Activated naive CD8-positive, alpha-beta T cell treated with anti-CD3 and anti-CD28 coated beads, Interleukin-2, amount 10 ng/mL, durations not matched to agents 7 days and 5 days (primary cell): ENCODE data around the gene MSRB3. TPM values are rescaled to one million over a fixed set of nuclear protein-coding genes. Genes with fewer than 3 reads are reported as not detected.

Experiments
- ATAC-seq: fragments of 150-1000 bp; cut with Tn5 transposase; one replicate; pipeline ENCODE4 v1.10.0; 2021; ENCODE audit warnings: low read depth, moderate library complexity
- POLR2A ChIA-PET: fragments of 350-600 bp; sonication (Branson Sonifier 250); formaldehyde crosslinking; loops from one replicate; lab custom pipeline; 2021; ENCODE audit warnings: antibody characterized with exemption; lab: Charles Lee
- DNase-seq: peaks from one replicate; pipeline ENCODE4 v3.0.0; 2021
- H3K27ac Mint-ChIP-seq: one replicate; pipeline ENCODE4 v1.8.0; 2022; ENCODE audit warnings: mild to moderate bottlenecking, mixed read lengths
- H3K27me3 Mint-ChIP-seq: one replicate; pipeline ENCODE4 v1.8.0; 2022; ENCODE audit warnings: mild to moderate bottlenecking, moderate library complexity, mixed read lengths
- H3K36me3 Mint-ChIP-seq: one replicate; pipeline ENCODE4 v1.8.0; 2021; ENCODE audit warnings: mild to moderate bottlenecking, mixed read lengths
- H3K4me1 Mint-ChIP-seq: one replicate; pipeline ENCODE4 v1.8.0; 2021; ENCODE audit warnings: mixed read lengths
- H3K4me3 Mint-ChIP-seq: one replicate; pipeline ENCODE4 v1.8.0; 2022; ENCODE audit warnings: mild to moderate bottlenecking, moderate library complexity, mixed read lengths
- H3K9me3 Mint-ChIP-seq: one replicate; pipeline ENCODE4 v1.8.0; 2021; ENCODE audit warnings: mixed read lengths
- total RNA-seq, 2 experiments: library from RNA; stranded (reverse); gene quantifications; one replicate each; pipeline ENCODE4 v1.2.3, GENCODE V29; 2021

MSRB3 gene
- total RNA-seq, 2 experiments from 2014 or later, result not detected

DNA sequence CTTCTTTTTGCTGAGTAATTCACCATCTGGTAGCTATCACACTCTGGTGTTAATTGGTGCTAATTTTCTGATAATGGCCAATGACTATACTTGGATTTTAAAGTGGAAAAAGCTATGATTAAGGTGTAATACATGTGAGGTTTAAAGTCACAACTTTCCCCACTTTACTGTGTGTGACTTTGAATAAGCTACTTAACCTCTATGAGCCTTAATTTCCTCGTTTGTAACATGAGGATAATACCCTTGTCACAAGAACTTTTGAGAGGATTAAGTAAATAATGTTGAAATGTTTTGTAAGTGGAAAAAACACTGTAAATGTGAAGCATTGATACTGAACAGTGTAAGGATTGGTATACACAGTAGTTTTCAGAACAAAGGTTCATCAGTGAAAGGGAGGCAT is 65.3 kb downstream of the MSRB3 start:
- H3K27ac Mint-ChIP-seq, result no peak overlapping the region
- POLR2A ChIA-PET, result no interaction called here

DNA sequence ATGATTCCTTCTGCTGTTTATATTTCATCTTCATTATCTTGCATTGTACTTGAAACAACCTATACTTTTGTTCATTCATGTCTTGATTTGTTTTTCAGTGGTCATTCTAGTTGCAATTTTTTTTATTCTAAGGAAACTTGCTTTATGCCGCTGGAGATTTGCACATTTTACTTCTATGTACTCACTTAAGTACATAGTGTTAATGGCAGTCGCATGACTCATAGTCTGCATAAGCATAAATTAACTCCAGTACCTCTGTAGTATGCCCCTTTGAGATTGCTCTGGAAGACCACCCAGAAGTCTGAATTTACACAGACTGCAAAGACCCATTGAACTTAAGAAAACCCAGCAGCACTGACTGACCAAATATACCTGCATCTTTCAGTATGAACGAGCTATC is 77.0 kb downstream of the MSRB3 start:
- Mint-ChIP-seq H3K27me3 (peaks cover 2% of the 10 kb centered on the region), H3K4me3 (no peak overlapping the region), H3K36me3 (no peaks in the 10 kb centered on the region), H3K9me3 (no peaks in the 10 kb centered on the region), H3K4me1 (no peaks in the 10 kb centered on the region), H3K27ac (no peak overlapping the region)
- ATAC-seq (no peak), DNase-seq (no peak)
- POLR2A ChIA-PET, result no interaction called here

More for the DNA sequence above, 65.3 kb downstream of the MSRB3 start:
- H3K4me1 Mint-ChIP-seq, result no peaks in the 10 kb centered on the region
- H3K9me3 Mint-ChIP-seq, result no peaks in the 10 kb centered on the region
- ATAC-seq, result no peak
- peaks cover 3% of the 10 kb centered on the region for H3K27me3 Mint-ChIP-seq
- no peak for DNase-seq
- no peak overlapping the region for H3K4me3 Mint-ChIP-seq
- no peaks in the 10 kb centered on the region for H3K36me3 Mint-ChIP-seq

- no peak for ATAC-seq
- no peaks in the 10 kb centered on the region for H3K4me1 Mint-ChIP-seq
- no peak overlapping the region for H3K27ac Mint-ChIP-seq
- H3K36me3 Mint-ChIP-seq, result no peaks in the 10 kb centered on the region
- no peaks in the 10 kb centered on the region for H3K9me3 Mint-ChIP-seq
- POLR2A ChIA-PET, result no interaction called here
- no peak for DNase-seq
- H3K27me3 Mint-ChIP-seq, result no peaks in the 10 kb centered on the region
- H3K4me3 Mint-ChIP-seq, result no peak overlapping the region
Measured at GRCh38 chr12:65362234-65363031, 84.0 kb downstream of the MSRB3 start.

DNA sequence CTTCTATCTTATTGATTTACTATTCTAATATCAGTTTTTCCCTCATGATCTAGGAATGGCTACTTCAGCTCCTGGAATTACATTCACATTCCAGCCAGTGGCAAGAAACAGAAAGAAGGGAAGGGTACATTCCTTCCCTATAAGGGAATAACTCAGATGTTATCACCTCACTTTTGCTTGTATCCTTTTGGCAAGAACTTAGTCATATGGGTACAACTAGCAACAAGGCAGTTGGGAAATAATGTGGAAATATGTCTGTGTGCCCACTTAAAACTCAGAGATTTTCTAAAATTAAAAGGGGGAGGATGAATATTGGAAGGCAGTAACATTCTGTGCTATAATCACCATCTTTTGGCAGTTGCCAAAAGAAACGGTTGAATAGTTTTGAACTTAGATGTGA is 85.6 kb downstream of the MSRB3 start:
- H3K4me3 Mint-ChIP-seq, result no peak overlapping the region
- H3K4me1 Mint-ChIP-seq, result no peaks in the 10 kb centered on the region
- H3K27ac Mint-ChIP-seq, result no peak overlapping the region

GRCh38 chr12:65367396-65367795 is 88.9 kb downstream of the MSRB3 start:
- Mint-ChIP-seq H3K4me1 (no peaks in the 10 kb centered on the region), H3K27ac (no peak overlapping the region), H3K27me3 (no peaks in the 10 kb centered on the region), H3K4me3 (no peak overlapping the region), H3K9me3 (no peaks in the 10 kb centered on the region), H3K36me3 (no peaks in the 10 kb centered on the region)
- no peak for DNase-seq
- POLR2A ChIA-PET, result no interaction called here
- no peak for ATAC-seq

More for the DNA sequence above, 85.6 kb downstream of the MSRB3 start:
- POLR2A ChIA-PET, result no interaction called here
- ATAC-seq (no peak), DNase-seq (no peak)
- H3K9me3 Mint-ChIP-seq, result no peaks in the 10 kb centered on the region
- no peaks in the 10 kb centered on the region for H3K27me3 Mint-ChIP-seq
- H3K36me3 Mint-ChIP-seq, result no peaks in the 10 kb centered on the region

DNA sequence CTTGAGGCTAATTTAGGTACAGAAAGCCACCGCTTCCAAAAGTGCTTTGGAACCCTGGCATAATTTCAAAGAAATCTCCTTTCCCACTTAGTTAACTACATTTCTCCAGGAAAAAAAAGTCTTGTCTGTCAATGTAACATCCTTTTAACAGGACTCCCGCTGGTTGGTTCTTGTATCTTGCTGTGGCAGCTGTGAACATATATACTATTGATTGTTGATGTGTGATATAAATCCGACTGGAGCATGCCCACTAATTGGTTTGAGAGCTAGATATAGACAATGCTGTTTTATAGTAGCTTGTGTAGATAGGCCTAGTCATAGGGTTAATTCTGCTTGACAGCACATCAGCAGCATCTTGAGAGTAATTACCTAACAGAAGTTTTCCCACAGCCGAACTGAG is 89.6 kb downstream of the MSRB3 start:
- Mint-ChIP-seq H3K4me1 (no peaks in the 10 kb centered on the region), H3K36me3 (no peaks in the 10 kb centered on the region), H3K27me3 (no peaks in the 10 kb centered on the region), H3K27ac (no peak overlapping the region), H3K9me3 (no peaks in the 10 kb centered on the region), H3K4me3 (no peak overlapping the region)
- no peak for DNase-seq
- no peak for ATAC-seq
- POLR2A ChIA-PET, result no interaction called here

- H3K36me3 Mint-ChIP-seq, result no peaks in the 10 kb centered on the region
- POLR2A ChIA-PET, result no interaction called here
- ATAC-seq (no peak), DNase-seq (no peak)
- H3K4me3 Mint-ChIP-seq, result no peak overlapping the region
- H3K9me3 Mint-ChIP-seq, result no peaks in the 10 kb centered on the region
- no peaks in the 10 kb centered on the region for H3K27me3 Mint-ChIP-seq
- no peak overlapping the region for H3K27ac Mint-ChIP-seq
- H3K4me1 Mint-ChIP-seq, result no peaks in the 10 kb centered on the region
Measured at GRCh38 chr12:65372574-65372973, 94.1 kb downstream of the MSRB3 start.

DNA sequence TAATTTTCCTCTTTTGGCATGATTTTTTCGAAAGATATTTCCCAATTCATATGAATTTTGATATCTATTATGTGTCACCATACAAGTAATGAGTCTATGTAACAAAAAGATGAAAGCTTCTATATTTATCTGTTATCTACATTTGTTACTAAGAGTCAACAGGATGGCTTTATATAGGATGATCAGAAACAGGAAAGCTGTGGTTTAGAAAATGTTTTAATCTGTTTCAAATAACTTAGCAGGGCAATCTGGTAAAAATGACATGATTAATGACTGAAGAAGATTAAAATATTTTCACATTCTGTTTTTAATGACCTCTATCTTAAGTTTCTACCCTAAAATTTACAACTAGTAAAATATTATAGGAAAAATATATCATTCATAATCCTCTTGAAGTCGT is 105.8 kb downstream of the MSRB3 start:
- Mint-ChIP-seq H3K4me3 (no peak overlapping the region), H3K27ac (no peak overlapping the region), H3K27me3 (peaks cover 2% of the 10 kb centered on the region), H3K9me3 (no peaks in the 10 kb centered on the region), H3K4me1 (no peaks in the 10 kb centered on the region), H3K36me3 (no peaks in the 10 kb centered on the region)
- DNase-seq (no peak), ATAC-seq (no peak)
- POLR2A ChIA-PET, result no interaction called here

GRCh38 chr12:65387396-65387795 is 108.9 kb downstream of the MSRB3 start:
- Mint-ChIP-seq H3K27me3 (peaks cover 2% of the 10 kb centered on the region), H3K9me3 (no peaks in the 10 kb centered on the region), H3K4me1 (no peaks in the 10 kb centered on the region), H3K36me3 (no peaks in the 10 kb centered on the region), H3K4me3 (no peak overlapping the region), H3K27ac (no peak overlapping the region)
- POLR2A ChIA-PET, result no interaction called here
- no peak for ATAC-seq
- DNase-seq, result no peak

GRCh38 chr12:65389436-65389835 is 111.0 kb downstream of the MSRB3 start:
- Mint-ChIP-seq H3K27me3 (peaks cover 2% of the 10 kb centered on the region), H3K4me1 (no peaks in the 10 kb centered on the region), H3K27ac (no peak overlapping the region), H3K36me3 (no peaks in the 10 kb centered on the region), H3K9me3 (no peaks in the 10 kb centered on the region), H3K4me3 (no peak overlapping the region)
- DNase-seq (no peak), ATAC-seq (no peak)
- POLR2A ChIA-PET, result no interaction called here

- Mint-ChIP-seq H3K4me1 (no peaks in the 10 kb centered on the region), H3K27ac (no peak overlapping the region), H3K9me3 (peaks cover under 1% of the 10 kb centered on the region), H3K4me3 (no peak overlapping the region), H3K27me3 (peaks cover 2% of the 10 kb centered on the region), H3K36me3 (no peaks in the 10 kb centered on the region)
- POLR2A ChIA-PET, result no interaction called here
- ATAC-seq (no peak), DNase-seq (no peak)
Measured at GRCh38 chr12:65391711-65392110, 113.2 kb downstream of the MSRB3 start.

DNA sequence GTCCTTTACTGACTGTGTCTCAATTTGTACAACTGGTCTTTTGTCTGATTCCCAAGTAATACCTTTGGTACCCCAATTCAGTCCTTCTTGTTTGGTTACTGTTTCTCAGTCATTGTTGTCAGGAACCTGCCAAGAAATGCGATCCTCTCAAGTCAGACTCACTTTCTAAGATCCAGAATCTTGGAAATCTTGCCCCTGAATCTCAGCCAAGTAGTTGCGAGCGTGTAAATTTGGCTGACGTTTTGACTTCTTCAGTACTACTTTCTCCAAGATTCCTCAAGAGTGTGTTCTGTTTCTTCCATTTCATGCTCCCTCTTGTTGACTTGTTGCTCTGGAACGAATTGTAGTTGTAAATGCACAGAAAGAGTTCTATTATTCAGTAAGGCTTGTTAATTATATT is 114.0 kb downstream of the MSRB3 start:
- no peak overlapping the region for H3K4me3 Mint-ChIP-seq
- peaks cover 2% of the 10 kb centered on the region for H3K27me3 Mint-ChIP-seq
- H3K36me3 Mint-ChIP-seq, result no peaks in the 10 kb centered on the region
- POLR2A ChIA-PET, result no interaction called here
- no peaks in the 10 kb centered on the region for H3K4me1 Mint-ChIP-seq
- peaks cover 2% of the 10 kb centered on the region for H3K9me3 Mint-ChIP-seq
- no peak for ATAC-seq
- H3K27ac Mint-ChIP-seq, result no peak overlapping the region
- DNase-seq, result no peak

- Mint-ChIP-seq H3K36me3 (no peaks in the 10 kb centered on the region), H3K27ac (no peak overlapping the region), H3K4me1 (no peaks in the 10 kb centered on the region), H3K4me3 (no peak overlapping the region), H3K27me3 (no peaks in the 10 kb centered on the region), H3K9me3 (peaks cover 10% of the 10 kb centered on the region)
- ATAC-seq, result no peak
- POLR2A ChIA-PET, result no interaction called here
- no peak for DNase-seq
Measured at GRCh38 chr12:65403188-65403587, 124.7 kb downstream of the MSRB3 start.

- Mint-ChIP-seq H3K27me3 (no peaks in the 10 kb centered on the region), H3K9me3 (peaks cover 3% of the 10 kb centered on the region), H3K4me3 (no peak overlapping the region), H3K36me3 (no peaks in the 10 kb centered on the region), H3K4me1 (no peaks in the 10 kb centered on the region), H3K27ac (no peak overlapping the region)
- POLR2A ChIA-PET, result no interaction called here
- ATAC-seq (no peak), DNase-seq (no peak)
Measured at GRCh38 chr12:65407388-65408149, 129.1 kb downstream of the MSRB3 start.
